Adrenal gland (tissue), 12 donors: ENCODE measurements around the gene MVD. TPM values are rescaled to one million over a fixed set of nuclear protein-coding genes. Genes with fewer than 3 reads are reported as not detected.

Source experiments
- DNase-seq, 7 donors: peaks; one replicate each; pipeline ENCODE4 v3.0.0-alpha.2; 2019 to 2020
- H3K27ac ChIP-seq, 5 donors: fragments of 200-600 bp; sonication (generic) in 4 of 5; 1 replicate in 3 of 5; 2 replicates in 2 of 5; pipeline versions ENCODE4 v1.5.1 to v1.8.0; 2016 to 2020; ENCODE audit warnings: mild to moderate bottlenecking in 1 of 5
- H3K27me3 ChIP-seq: fragments of 200-600 bp; 2 replicates; pipeline ENCODE4 v1.8.0; 2021
- H3K36me3 ChIP-seq, 2 donors: fragments of 200-600 bp; replicated peaks in 1 of 2; 1 replicate in 1 of 2; 2 replicates in 1 of 2; pipeline versions ENCODE4 v1.5.1 to v1.8.0; 2018 to 2022
- H3K4me1 ChIP-seq, 2 donors: fragments of 200-600 bp; replicated peaks in 1 of 2; 1 replicate in 1 of 2; 2 replicates in 1 of 2; pipeline versions ENCODE4 v1.5.1 to v1.8.0; 2018 to 2021
- H3K4me3 ChIP-seq, 4 donors: fragments of 200-600 bp; sonication (generic) in 3 of 4; one replicate each; pipeline ENCODE4 v1.5.1; 2016 to 2018
- H3K9me3 ChIP-seq, 3 donors: fragments of 200-600 bp; sonication (generic) in 1 of 3; replicated peaks in 1 of 3; 1 replicate in 2 of 3; 2 replicates in 1 of 3; pipeline versions ENCODE4 v1.5.1 to v1.8.0; 2016 to 2021
- POLR2A ChIP-seq, 2 donors: fragments of 450-650 bp; IDR thresholded peaks; one replicate each; pipeline ENCODE4 v1.6.1; 2017; ENCODE audit warnings: antibody characterized with exemption in 2 of 2, mild to moderate bottlenecking in 2 of 2, moderate library complexity in 1 of 2
- WGBS, 4 donors: extraction: QIAGEN DNeasy Blood & Tissue Kit in 2 of 4; methylation state at CpG; one replicate each; pipeline versions ENCODE4 v1.1.5 to v1.1.7; 2013 to 2017; 5-methylcytosine and 5-hydroxymethylcytosine counted together
- intact Hi-C, 2 donors: fragments of 100-400 bp; cut with DNase I; formaldehyde crosslinking; loops; one replicate each; pipeline versions ENCODE4 v1.14.1 to v1.15.0; 2022 to 2023
- polyA plus RNA-seq, 3 donors: library from polyadenylated mRNA; stranded (reverse); fragments of 200-250 nt in 2 of 3; fragments of 350-450 nt in 1 of 3; fragmentation: Illumina TruSeq in 1 of 3; extraction: RNeasy Lipid Tissue Mini Kit (QIAGEN cat#74804) in 1 of 3; gene quantifications; one replicate each; pipeline ENCODE4 v1.2.3, GENCODE V29; 2013 to 2014
- total RNA-seq, 9 donors: library from RNA; depleted of rRNA in 4 of 9; stranded (reverse); fragments of >200 nt in 4 of 9; fragments of 120-200 nt in 1 of 9; fragmentation: NEBNext Ultra II Directional in 1 of 9; extraction: Animal tissue kit (Norgen Biotek cat#: 25700) in 1 of 9; gene quantifications; one replicate each; pipeline versions ENCODE4 v1.1.0 to v1.2.4, GENCODE V29; 2013 to 2023
- TF ChIP-seq, protein P1 (sequence below), 6 experiments: fragments of 450-650 bp in 4 of 6; fragments of 200-600 bp in 2 of 6; sonication (generic) in 1 of 6; IDR thresholded peaks; 1 replicate in 5 of 6; 2 replicates in 1 of 6; pipeline versions ENCODE4 v1.5.1 to v1.8.0; 2016 to 2021; ENCODE audit warnings: antibody characterized with exemption in 6 of 6, mild to moderate bottlenecking in 2 of 6, moderate library complexity in 1 of 6
- donor health status: healthy with polysubstance abuse.
- donor health status: Bipolar disorder and iron deficiency.
- donor health status: DM: yes; HTN: yes; CAD: no.
- donor health status: DM: no; HTN: no; CAD: no.
- donor health status: DM: no; HTN: no; CAD: no.
- donor health status: DM: yes; HTN: yes; CAD: no.

The MVD gene
- total and polyA plus RNA-seq, 12 donors: 25.6 to 293 (median 45.4) TPM

DNA sequence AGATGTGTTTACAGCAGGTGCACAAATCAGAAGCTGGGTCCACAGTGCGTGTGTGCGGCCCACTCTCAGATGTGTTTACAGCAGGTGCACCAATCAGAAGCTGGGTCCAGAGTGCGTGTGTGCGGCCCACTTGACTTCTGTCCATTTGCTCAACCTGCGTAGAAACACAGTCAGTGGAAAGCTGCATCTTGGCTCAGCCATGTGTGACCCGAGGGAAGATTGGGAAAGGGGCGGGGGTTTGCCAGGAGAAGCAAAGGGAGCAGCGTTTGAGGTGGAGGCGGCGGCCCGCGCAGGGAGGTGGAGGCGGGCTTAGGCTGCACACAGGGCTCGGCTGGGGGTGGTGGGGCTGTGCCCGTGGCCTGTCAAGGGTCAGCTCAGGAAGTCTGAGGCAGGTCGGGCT, 47.7 kb upstream of the MVD start:
- no peaks in the 10 kb centered on the region for H3K9me3 ChIP-seq
- TF ChIP-seq POLR2A (IDR thresholded peaks at IDR 0.05): no peak
- TF ChIP-seq, protein P1, sequence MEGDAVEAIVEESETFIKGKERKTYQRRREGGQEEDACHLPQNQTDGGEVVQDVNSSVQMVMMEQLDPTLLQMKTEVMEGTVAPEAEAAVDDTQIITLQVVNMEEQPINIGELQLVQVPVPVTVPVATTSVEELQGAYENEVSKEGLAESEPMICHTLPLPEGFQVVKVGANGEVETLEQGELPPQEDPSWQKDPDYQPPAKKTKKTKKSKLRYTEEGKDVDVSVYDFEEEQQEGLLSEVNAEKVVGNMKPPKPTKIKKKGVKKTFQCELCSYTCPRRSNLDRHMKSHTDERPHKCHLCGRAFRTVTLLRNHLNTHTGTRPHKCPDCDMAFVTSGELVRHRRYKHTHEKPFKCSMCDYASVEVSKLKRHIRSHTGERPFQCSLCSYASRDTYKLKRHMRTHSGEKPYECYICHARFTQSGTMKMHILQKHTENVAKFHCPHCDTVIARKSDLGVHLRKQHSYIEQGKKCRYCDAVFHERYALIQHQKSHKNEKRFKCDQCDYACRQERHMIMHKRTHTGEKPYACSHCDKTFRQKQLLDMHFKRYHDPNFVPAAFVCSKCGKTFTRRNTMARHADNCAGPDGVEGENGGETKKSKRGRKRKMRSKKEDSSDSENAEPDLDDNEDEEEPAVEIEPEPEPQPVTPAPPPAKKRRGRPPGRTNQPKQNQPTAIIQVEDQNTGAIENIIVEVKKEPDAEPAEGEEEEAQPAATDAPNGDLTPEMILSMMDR (IDR thresholded peaks at IDR 0.05): no peak
- H3K4me1 ChIP-seq: peaks cover 11 to 14% of the 10 kb centered on the region in 2 donors
- H3K27ac ChIP-seq: no peak overlapping the region
- H3K36me3 ChIP-seq: peaks cover 0 to 21% of the 10 kb centered on the region in 2 donors
- intact Hi-C loops: no loop called here
- DNase-seq: no peak
- no peak overlapping the region for H3K4me3 ChIP-seq
- no peaks in the 10 kb centered on the region for H3K27me3 ChIP-seq
- 70 to 88% (median 80%) methylated on average over 12 to 16 of the region's 16 CpGs for WGBS, 4 donors

DNA sequence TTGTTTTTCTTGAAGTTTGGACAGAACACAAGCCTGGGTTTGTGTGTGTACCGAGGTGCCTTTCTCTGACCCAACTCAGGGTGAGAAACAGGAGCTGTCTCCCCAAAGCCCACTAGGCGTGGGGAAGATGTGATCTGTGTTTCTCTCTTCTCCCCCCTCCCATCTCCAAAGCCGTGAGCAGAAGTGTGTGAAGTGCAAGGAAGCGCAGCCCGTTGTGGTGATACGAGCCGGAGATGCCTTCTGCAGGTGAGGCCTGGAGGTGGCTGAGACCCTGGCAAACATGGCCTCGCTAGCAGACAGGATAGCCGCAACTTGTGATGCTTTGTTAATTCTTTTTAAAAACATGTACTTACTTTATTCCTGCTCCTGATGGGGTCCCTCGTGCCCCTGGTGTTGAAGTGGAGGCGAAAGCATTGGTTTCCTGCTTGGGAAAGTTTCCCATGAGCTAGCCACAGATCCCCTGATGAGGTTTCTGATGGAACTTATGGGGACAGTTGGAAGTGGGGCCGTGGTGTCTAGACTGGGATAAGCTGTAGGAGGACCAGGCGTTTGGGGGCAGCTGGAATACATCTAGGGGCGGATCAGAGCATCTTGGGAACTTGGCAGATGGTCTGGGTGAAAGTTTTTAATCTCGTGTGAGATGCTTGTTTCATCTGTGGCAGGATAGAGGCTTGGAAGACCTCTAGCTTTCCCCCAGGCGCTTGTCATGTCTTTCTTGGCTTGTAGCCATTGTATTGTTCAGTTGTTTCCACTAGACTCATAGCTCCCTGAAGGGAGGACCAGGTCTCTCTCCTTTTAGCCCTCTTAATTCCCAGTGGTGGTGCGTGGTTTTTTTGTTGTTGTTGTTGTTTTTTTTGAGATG, 44.3 kb upstream of the MVD start:
- TF ChIP-seq, protein P1 (IDR thresholded peaks at IDR 0.05): no peak
- Histone ChIP-seq H3K4me3 (peak overlapping the region in 2 of 4 donors; percentile 66 to 98), H3K4me1 (peaks cover 17 to 35% of the 10 kb centered on the region in 2 donors), H3K27ac (peak overlapping the region in 2 of 5 donors; percentile 34 to 78), H3K9me3 (no peaks in the 10 kb centered on the region), H3K36me3 (no peaks in the 10 kb centered on the region), H3K27me3 (no peaks in the 10 kb centered on the region)
- DNase-seq: no peak
- intact Hi-C loops: no loop called here
- 37 to 45% (median 43%) methylated on average over 15 to 17 of the region's 17 CpGs for WGBS, 4 donors

DNA sequence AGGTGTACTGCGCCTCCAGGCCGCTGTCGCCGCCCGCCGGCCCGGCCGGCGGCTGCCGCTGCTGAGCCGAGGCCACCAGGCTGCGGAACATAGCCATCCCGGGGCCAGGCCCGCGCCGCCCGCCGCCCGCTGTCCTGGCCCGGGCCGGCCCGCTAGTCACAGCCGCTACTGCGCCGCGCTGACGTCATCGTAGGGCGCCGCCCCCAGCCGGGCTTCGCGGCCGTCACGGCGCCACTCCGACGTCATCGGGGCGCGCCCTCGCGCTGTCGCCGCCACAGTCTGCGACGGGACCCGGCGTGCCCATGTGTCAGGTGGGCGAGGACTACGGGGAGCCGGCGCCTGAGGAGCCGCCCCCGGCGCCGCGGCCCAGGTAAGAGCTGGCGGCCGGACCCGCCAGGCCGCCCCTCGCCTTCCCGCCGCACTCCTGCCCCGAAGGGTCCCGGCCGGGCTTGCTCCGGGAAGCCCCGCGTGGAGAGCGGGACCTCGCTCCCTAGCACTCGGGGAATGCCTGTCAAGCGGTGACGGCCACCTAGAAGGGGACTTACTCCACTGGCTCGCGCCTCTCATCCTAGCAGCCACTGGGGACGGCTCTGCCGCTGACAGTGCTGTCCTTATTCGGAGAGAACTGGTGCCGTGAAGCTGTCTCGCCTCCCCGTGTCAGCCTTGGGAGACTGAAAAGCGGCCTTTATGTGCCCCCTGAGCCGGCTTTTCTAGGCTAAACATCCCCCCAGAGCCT, 43.5 kb upstream of the MVD start, which contains the start of the genes CTU2 and RNF166:
Gene CTU2, plus strand, starts transcription at position 275 of the 736 bp plus-strand sequence. Its CDS starts 28 bp downstream, at position 303.
Gene RNF166, minus strand, starts transcription at position 180 of the 736 bp plus-strand sequence. Its CDS starts 83 bp downstream, at position 97.
- 0 to 1% (median 0%) methylated on average over 4 to 86 of the region's 86 CpGs for WGBS, 4 donors
- peak within 1 kb of the TSS; percentile 66 to 98 (median 84) for H3K4me3 ChIP-seq
- intact Hi-C loops: no loop called here
- H3K36me3 ChIP-seq: no peaks in the 10 kb centered on the region
- TF ChIP-seq, protein P1 (IDR thresholded peaks at IDR 0.05): peak in 1 of 6 experiments; percentile 28
- peak; percentile 69 to 86 for TF ChIP-seq POLR2A (IDR thresholded peaks at IDR 0.05)
- H3K27me3 ChIP-seq: no peaks in the 10 kb centered on the region
- no peaks in the 10 kb centered on the region for H3K9me3 ChIP-seq
- peak within 1 kb of the TSS in 4 of 5 donors; percentile 34 to 97 (median 72) for H3K27ac ChIP-seq
- peak; percentile 89 to 95 (median 92) for DNase-seq
- peaks cover 19 to 40% of the 10 kb centered on the region in 2 donors for H3K4me1 ChIP-seq

DNA sequence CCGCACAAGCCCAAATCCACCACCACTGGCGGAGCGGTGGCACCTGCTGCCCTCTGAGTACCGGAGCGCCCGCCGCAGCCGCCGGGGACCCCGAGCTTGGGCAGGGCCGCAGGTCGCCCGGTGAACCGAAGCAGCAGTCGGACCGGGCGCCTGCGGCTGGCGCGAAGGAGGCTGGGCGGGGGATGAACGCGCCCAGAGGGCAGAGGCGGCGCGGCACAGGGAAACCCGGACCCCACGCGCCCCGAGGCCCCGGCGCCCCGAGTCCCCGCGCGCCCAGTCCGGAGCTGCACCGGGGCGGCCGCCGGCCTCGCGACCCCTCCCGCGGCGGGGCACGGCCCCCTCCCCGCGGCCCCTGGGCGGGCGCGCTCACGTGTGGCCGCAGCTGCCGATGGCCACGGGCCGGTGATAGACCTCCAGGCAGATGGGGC, 42.9 kb upstream of the MVD start:
- Histone ChIP-seq H3K4me1 (peaks cover 25 to 46% of the 10 kb centered on the region in 2 donors), H3K9me3 (no peaks in the 10 kb centered on the region), H3K36me3 (no peaks in the 10 kb centered on the region), H3K4me3 (peak overlapping the region; percentile 16 to 98 (median 63)), H3K27me3 (no peaks in the 10 kb centered on the region), H3K27ac (peak overlapping the region in 4 of 5 donors; percentile 34 to 97 (median 72))
- 0 to 14% (median 1%) methylated on average over 1 to 44 of the region's 57 CpGs for WGBS, 4 donors
- intact Hi-C loops: no loop called here
- no peak for DNase-seq
- TF ChIP-seq POLR2A (IDR thresholded peaks at IDR 0.05): no peak
- TF ChIP-seq, protein P1 (IDR thresholded peaks at IDR 0.05): no peak
